Suprapubic skin (tissue), 4 donors: ENCODE measurements around the gene TOP1. TPM values are rescaled to one million over a fixed set of nuclear protein-coding genes. Genes with fewer than 3 reads are reported as not detected.
A peak's percentile ranks its signal among the peaks of the same experiment; 100 is the strongest.

ENCODE experiments used
- DNase-seq, 2 donors: peaks; one replicate each; pipeline ENCODE4 v3.0.0-alpha.2; 2019; ENCODE audit warnings: low spot score in 2 of 2
- H3K27ac ChIP-seq: fragments of 200-600 bp; sonication (generic); one replicate; pipeline ENCODE4 v1.5.1; 2019
- H3K27me3 ChIP-seq: fragments of 200-600 bp; sonication (generic); one replicate; pipeline ENCODE4 v1.5.1; 2019
- H3K36me3 ChIP-seq: fragments of 200-600 bp; sonication (generic); one replicate; pipeline ENCODE4 v1.5.1; 2019
- H3K4me1 ChIP-seq: fragments of 200-600 bp; sonication (generic); one replicate; pipeline ENCODE4 v1.5.1; 2019
- H3K4me3 ChIP-seq: fragments of 200-600 bp; sonication (generic); one replicate; pipeline ENCODE4 v1.5.1; 2019; ENCODE audit warnings: mild to moderate bottlenecking
- H3K9me3 ChIP-seq: fragments of 200-600 bp; sonication (generic); one replicate; pipeline ENCODE4 v1.5.1; 2019
- EP300 ChIP-seq: sonication (generic); formaldehyde crosslinking; IDR thresholded peaks from one replicate; pipeline ENCODE4 v1.6.1; 2017; ENCODE audit warnings: antibody characterized with exemption
- POLR2A ChIP-seq, 2 donors: fragments of 450-650 bp; IDR thresholded peaks; one replicate each; pipeline ENCODE4 v1.6.1; 2017; ENCODE audit warnings: antibody characterized with exemption in 2 of 2, mild to moderate bottlenecking in 2 of 2, moderate library complexity in 2 of 2
- POLR2AphosphoS5 ChIP-seq, 3 donors: sonication (generic); formaldehyde crosslinking; IDR thresholded peaks; one replicate each; pipeline ENCODE4 v1.6.1; 2017; ENCODE audit warnings: antibody characterized with exemption in 3 of 3
- WGBS: methylation state at CpG from one replicate; pipeline ENCODE4 v1.1.5; 2018; 5-methylcytosine and 5-hydroxymethylcytosine counted together
- total RNA-seq, 4 donors: library from RNA; depleted of rRNA; stranded (reverse); fragments of >200 nt; gene quantifications; one replicate each; pipeline ENCODE4 v1.1.0, GENCODE V29; 2016
- TF ChIP-seq, protein P1 (sequence below), 2 donors: fragments of 200-600 bp in 1 of 2; fragments of 450-650 bp in 1 of 2; sonication (generic) in 1 of 2; IDR thresholded peaks; one replicate each; pipeline ENCODE4 v1.5.1; 2016 to 2019; ENCODE audit warnings: antibody characterized with exemption in 2 of 2, mild to moderate bottlenecking in 1 of 2, moderate library complexity in 1 of 2

The TOP1 gene
- total RNA-seq, 4 donors from 2014 or later = 25.8 to 32.6 (median 32.0) TPM

GRCh38 chr20:40982415-40983145 is 46.0 kb upstream of the TOP1 start:
- WGBS = 78% methylated on average over 3 of the region's 3 CpGs

GRCh38 chr20:40983898-40984297 is 44.7 kb upstream of the TOP1 start:
- DNase-seq = no peak
- no peak for TF ChIP-seq EP300
- no peak for TF ChIP-seq POLR2A (IDR thresholded peaks at IDR 0.05)
- TF ChIP-seq POLR2AphosphoS5 (IDR thresholded peaks at IDR 0.05) = no peak
- TF ChIP-seq, protein P1, sequence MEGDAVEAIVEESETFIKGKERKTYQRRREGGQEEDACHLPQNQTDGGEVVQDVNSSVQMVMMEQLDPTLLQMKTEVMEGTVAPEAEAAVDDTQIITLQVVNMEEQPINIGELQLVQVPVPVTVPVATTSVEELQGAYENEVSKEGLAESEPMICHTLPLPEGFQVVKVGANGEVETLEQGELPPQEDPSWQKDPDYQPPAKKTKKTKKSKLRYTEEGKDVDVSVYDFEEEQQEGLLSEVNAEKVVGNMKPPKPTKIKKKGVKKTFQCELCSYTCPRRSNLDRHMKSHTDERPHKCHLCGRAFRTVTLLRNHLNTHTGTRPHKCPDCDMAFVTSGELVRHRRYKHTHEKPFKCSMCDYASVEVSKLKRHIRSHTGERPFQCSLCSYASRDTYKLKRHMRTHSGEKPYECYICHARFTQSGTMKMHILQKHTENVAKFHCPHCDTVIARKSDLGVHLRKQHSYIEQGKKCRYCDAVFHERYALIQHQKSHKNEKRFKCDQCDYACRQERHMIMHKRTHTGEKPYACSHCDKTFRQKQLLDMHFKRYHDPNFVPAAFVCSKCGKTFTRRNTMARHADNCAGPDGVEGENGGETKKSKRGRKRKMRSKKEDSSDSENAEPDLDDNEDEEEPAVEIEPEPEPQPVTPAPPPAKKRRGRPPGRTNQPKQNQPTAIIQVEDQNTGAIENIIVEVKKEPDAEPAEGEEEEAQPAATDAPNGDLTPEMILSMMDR (IDR thresholded peaks at IDR 0.05) = no peak
- no peaks in the 10 kb centered on the region for H3K27me3 ChIP-seq

More at GRCh38 chr20:40982415-40983145, 46.0 kb upstream of the TOP1 start:
- TF ChIP-seq EP300 = no peak
- TF ChIP-seq, protein P1 (IDR thresholded peaks at IDR 0.05) = no peak
- no peak for DNase-seq
- Histone ChIP-seq H3K27me3 (no peaks in the 10 kb centered on the region), H3K4me1 (no peaks in the 10 kb centered on the region), H3K4me3 (no peak overlapping the region), H3K27ac (no peak overlapping the region), H3K9me3 (peaks cover 5% of the 10 kb centered on the region), H3K36me3 (no peaks in the 10 kb centered on the region)

DNA sequence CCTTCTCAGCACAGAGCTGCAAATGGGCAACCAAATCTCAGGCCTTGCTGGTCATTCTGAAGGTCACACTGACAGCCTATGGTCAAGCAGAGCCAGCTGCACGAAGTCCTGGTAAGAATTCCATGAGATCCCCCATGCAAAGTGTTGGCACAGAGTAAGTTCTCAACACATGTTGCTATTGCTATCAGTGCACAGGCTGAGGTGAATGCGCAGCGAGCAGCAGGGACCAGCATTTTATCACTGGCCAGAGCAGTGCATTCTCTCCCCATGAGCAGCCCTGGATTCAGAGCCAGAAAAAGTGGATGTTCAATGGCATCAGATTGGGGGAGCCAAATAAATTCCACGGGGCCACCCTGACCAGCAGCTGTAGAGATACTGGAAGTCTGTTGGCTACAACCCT is 44.1 kb upstream of the TOP1 start:
- H3K36me3 ChIP-seq = no peaks in the 10 kb centered on the region
- no peak overlapping the region for H3K27ac ChIP-seq
- no peaks in the 10 kb centered on the region for H3K27me3 ChIP-seq
- no peak overlapping the region for H3K4me3 ChIP-seq
- DNase-seq = peak in 1 of 2 donors; percentile 34
- WGBS = 96% methylated on average over 4 of the region's 4 CpGs
- H3K9me3 ChIP-seq = no peaks in the 10 kb centered on the region
- TF ChIP-seq, protein P1 (IDR thresholded peaks at IDR 0.05) = no peak
- no peak for TF ChIP-seq POLR2AphosphoS5 (IDR thresholded peaks at IDR 0.05)
- no peak for TF ChIP-seq POLR2A (IDR thresholded peaks at IDR 0.05)
- TF ChIP-seq EP300 = no peak
- no peaks in the 10 kb centered on the region for H3K4me1 ChIP-seq

More at GRCh38 chr20:40983898-40984297, 44.7 kb upstream of the TOP1 start:
- H3K9me3 ChIP-seq = no peaks in the 10 kb centered on the region
- no peak overlapping the region for H3K27ac ChIP-seq
- no peaks in the 10 kb centered on the region for H3K4me1 ChIP-seq
- no peaks in the 10 kb centered on the region for H3K36me3 ChIP-seq
- no peak overlapping the region for H3K4me3 ChIP-seq
- WGBS = 92% methylated on average over 2 of the region's 2 CpGs

DNA sequence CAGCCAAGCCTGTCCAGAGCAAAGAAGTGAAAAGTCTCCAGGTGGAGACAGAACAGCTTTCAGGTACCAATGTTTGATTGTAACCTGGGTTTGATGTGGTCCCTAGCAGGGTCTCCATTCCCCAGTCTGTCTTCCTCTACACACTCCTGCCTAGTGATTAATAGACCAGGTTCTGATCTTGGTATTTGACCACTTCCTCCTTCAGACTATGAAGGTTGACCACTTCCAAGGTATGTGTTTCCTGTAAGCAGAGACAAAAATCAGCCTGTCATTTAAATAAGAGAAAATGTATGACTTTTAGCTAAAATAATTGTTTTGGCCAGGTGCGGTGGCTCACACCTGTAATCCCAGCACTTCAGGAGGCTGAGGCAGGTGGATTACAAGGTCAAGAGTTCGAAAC is 41.8 kb upstream of the TOP1 start:
- TF ChIP-seq, protein P1 (IDR thresholded peaks at IDR 0.05) = no peak
- TF ChIP-seq POLR2AphosphoS5 (IDR thresholded peaks at IDR 0.05) = no peak
- no peak for TF ChIP-seq EP300
- no peak for TF ChIP-seq POLR2A (IDR thresholded peaks at IDR 0.05)
- Histone ChIP-seq H3K27me3 (no peaks in the 10 kb centered on the region), H3K4me3 (no peak overlapping the region), H3K27ac (no peak overlapping the region), H3K9me3 (no peaks in the 10 kb centered on the region), H3K4me1 (peaks cover 14% of the 10 kb centered on the region), H3K36me3 (no peaks in the 10 kb centered on the region)
- WGBS = 97% methylated on average over 2 of the region's 2 CpGs
- no peak for DNase-seq

DNA sequence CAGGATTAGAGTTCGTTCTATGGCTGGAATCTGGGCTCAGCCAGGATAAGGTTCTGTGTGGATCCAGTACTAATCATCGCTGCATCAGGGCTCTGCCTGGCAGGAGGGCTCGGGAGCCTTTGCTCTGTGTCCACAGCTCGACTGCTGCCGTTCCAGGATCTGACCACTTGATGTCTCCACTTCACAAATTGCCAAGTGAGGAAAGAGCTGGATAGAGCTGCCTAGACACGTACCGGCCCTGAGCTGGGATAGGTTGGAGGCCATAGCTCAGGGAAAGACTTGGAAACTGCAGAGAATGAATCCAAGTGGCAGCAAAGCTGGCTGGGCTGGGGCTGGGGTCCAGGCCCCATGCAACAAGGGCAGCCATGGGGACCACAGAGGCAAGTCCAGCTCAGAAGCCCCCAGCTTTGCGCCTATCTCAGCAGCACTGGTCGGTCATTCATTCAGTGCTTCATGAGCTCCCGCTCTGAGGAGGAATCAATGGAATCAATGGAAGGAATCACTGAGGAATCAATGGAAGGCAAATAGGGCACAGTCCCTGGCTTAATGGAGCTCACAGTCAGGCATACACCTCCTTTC is 38.0 kb upstream of the TOP1 start:
- no peaks in the 10 kb centered on the region for H3K27me3 ChIP-seq
- peak; percentile 80 to 85 for DNase-seq
- H3K4me1 ChIP-seq = peaks cover 14% of the 10 kb centered on the region
- WGBS = 34% methylated on average over 10 of the region's 10 CpGs
- TF ChIP-seq, protein P1 (IDR thresholded peaks at IDR 0.05) = peak; percentile 68 to 74
- no peak for TF ChIP-seq POLR2A (IDR thresholded peaks at IDR 0.05)
- no peak overlapping the region for H3K4me3 ChIP-seq
- H3K27ac ChIP-seq = no peak overlapping the region
- no peaks in the 10 kb centered on the region for H3K9me3 ChIP-seq
- no peaks in the 10 kb centered on the region for H3K36me3 ChIP-seq
